CD4-positive, alpha-beta T cell treated with Interferon alpha-2 for 1 hour (primary cell): Measurements from ENCODE around the gene LSR.

ENCODE experiments used
- DNase-seq, 2 donors: peaks; one replicate each; pipeline ENCODE4 v3.0.0-alpha.2; 2020 to 2022

LSR gene

DNA sequence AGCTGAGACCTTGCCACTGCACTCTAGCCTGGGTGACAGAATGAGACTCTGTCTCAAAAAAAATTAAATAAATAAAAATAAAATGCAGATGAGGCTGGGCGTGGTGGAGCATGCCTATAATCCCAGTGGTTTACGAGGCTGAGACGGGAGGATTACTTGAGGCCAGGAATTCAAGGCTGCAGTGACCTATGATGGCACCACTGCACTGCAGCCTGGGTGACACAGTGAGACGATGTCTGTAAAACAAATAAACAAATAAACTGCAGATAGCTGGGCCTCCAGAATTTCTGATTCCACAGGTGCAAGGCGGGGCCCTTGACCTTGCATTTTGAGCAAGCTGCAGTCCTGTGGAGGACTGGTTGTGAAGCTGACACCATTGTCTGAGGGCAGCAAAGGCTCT is 40.1 kb downstream of the LSR start:
- no peak for DNase-seq

DNA sequence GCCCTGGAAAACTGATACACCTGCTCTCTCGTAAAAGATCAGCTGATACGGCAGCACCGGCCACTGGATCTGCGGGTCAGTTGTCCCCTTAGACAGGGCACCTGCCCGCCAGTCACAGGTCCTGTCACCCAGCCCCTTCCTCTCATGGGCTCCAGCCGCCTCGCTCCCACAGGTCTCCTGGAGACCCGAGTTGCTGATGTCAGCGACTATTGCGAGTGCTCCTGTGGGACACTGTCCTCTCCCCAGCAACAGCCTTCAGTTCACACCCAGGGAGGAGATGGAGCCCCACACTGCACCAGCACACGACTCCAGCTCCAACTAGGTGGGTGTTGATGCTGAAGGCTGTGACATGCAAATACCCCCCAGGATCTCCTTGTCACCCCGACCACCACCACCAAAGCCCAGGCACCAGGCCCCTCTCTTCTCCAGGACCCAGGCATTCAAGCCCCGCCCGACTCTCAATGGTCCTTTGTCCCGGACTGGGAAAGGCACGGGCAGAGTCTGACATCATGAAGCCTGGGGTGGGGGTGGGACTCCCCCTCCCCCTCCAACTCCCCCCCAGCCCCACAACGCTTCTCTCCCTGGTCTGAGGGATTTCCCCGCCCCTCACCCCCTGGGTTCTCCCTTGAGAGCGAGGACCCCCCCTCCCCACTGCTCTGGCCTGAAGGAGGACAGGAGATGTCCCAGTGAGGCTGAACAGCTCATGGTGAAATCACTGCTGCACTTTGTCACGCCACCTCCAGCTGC is 41.8 kb downstream of the LSR start:
- DNase-seq: no peak

- DNase-seq: no peak
These were observed 42.5 kb downstream of the LSR start for GRCh38 chr19:35291259-35291658.

DNA sequence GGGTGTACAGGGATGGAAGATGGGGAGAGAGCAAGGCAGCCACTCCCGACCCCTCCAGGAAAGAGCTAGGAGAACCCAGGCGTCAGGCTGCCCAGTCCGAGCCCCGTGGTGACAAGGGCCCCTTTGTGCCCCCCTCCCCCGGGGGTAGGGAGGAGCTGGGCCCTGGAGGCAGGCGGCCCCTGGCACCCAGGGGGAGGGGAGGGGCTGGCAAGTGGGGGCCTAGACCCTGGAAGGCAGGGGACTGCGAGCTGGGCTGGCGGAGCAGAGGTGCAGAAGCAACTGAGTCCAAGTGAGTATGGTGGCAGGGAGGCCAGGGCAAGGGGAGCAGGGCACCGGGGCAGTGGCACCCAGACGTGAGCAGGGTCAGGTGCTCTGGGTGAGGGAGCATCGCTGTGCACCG is 43.1 kb downstream of the LSR start, which contains the start of gene MAG:
TSS of gene MAG (plus strand) at position 246 of the 400 bp plus-strand sequence. CDS start 3,248 bp downstream, outside the sequence.
- DNase-seq: no peak

GRCh38 chr19:35292421-35293362 is 43.9 kb downstream of the LSR start:
- DNase-seq: no peak

DNA sequence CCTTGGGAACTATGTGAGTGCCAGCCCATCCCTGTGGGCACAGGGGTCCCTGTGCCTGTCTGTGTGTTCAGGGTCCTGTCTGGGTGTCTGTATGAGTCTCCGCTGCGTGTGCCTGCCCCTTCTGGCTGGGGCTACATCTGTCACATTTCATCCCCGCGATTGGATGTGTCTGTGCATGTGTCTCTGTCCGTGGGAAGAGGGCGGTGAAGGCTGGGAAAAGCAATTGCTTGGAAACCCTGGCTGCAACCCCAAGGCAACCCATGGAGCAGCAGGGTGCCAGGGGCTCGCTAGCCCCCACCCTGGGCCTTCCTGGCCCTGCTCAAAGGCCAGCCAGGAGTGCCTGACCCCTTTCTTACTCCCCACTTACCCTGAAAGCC is 44.5 kb downstream of the LSR start:
- no peak for DNase-seq

- DNase-seq: no peak
These were observed 45.0 kb downstream of the LSR start for GRCh38 chr19:35293808-35294207.

DNA sequence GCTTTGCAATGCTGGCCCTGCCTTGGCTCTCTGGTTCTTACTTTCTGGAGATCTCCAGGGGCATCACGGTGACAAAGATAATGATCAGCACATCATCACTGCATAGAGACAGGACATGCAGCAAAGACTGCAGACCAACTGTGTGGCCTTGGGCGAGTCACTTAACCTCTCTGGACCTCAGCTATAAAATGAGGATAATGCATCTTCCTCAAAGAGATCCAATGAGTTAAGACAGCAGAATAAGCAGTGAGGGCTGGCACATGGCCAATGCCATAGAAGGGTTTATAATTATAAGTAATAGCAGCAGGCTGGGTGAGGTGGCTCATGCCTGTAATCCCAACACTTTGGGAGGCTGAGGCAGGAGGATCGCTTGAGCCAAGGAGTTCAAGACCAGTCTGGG is 45.5 kb downstream of the LSR start:
- no peak for DNase-seq

GRCh38 chr19:35294859-35295791 is 46.3 kb downstream of the LSR start:
- no peak for DNase-seq

DNA sequence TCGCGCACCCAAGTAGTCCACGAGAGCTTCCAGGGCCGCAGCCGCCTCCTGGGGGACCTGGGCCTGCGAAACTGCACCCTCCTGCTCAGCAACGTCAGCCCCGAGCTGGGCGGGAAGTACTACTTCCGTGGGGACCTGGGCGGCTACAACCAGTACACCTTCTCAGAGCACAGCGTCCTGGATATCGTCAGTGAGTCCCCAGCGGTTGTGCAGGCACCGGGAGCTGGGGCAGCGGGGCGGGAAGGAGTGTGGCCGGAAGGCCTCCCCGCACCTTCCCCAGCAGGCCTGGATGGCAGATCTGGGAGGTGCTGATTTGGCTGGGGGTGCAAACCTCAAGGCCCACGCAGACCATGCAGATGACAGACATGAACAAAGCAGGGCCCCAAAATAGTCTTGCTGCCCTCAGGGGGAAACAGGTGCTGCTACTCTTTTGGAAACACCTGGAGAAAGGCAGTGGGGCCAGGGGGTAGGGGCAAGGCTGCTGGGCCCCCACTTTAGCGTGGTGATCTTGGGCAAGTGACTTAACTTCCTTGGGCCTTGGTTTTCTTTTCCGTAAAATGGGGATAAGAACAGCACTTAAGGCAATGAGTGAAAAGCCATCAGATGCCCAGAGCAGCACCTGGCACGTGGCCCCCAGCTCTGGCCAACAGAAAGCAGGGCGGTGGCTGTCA is 47.1 kb downstream of the LSR start:
- peak; percentile 30 to 43 for DNase-seq

GRCh38 chr19:35296644-35297514 is 48.1 kb downstream of the LSR start:
- no peak for DNase-seq

DNA sequence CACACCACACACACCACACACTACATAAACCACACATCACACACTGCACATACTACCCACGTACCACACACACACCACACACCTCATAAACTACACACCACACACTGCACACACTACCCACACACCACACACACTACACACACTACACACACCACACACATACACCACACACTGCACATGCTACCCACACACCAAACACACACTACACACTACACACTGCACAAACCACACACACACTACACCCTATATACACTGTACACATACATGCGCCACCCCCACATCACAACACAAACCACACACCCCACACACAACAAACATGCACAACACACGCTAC is 48.7 kb downstream of the LSR start:
- no peak for DNase-seq

DNA sequence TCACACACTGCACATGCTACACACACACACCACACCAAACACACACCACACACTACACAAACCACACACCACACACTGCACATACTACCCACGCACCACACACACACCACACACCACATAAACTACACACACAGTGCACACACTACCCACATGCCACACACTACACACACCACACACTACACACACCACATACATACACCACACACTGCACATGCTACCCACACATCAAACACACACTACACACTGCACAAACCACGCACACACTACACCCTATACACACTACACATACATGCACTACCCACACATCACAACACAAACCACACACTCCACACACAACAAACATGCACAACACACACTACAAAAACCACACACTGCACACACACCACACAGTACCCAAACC is 49.1 kb downstream of the LSR start:
- no peak for DNase-seq

DNA sequence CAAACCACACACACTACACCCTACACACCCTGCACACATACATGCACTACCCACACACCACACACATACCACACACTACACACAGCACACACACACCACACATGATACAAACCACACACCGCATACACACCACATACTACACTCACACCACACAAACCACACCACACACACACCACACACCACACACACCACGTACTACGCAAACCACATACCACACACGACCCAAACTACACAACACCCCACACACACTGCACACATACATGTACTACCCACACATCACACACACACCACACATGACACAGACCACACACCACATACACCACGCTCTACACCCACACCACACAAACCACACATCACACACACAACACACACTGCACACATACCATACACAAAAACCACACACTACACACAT is 49.8 kb downstream of the LSR start:
- no peak for DNase-seq

DNA sequence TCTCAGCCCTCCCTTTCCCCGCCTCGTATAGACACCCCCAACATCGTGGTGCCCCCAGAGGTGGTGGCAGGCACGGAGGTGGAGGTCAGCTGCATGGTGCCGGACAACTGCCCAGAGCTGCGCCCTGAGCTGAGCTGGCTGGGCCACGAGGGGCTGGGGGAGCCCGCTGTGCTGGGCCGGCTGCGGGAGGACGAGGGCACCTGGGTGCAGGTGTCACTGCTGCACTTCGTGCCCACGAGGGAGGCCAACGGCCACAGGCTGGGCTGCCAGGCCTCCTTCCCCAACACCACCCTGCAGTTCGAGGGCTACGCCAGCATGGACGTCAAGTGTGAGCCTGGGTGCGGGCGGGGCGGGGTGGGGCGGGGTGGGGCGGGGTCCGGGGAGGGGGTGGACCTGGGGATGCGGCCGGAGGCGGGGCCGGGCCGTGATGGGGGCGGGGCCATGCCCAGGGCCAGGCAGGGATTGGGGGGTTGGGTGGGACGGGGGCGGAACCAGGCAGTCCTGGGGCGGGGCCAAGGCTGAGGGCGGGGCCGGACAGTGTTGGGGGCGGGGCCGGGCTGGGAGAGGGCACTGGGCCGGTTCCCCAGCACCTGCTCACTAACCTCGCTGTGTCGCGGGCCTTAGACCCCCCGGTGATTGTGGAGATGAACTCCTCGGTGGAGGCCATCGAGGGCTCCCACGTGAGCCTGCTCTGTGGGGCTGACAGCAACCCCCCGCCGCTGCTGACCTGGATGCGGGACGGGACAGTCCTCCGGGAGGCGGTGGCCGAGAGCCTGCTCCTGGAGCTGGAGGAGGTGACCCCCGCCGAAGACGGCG is 50.9 kb downstream of the LSR start:
- no peak for DNase-seq

DNA sequence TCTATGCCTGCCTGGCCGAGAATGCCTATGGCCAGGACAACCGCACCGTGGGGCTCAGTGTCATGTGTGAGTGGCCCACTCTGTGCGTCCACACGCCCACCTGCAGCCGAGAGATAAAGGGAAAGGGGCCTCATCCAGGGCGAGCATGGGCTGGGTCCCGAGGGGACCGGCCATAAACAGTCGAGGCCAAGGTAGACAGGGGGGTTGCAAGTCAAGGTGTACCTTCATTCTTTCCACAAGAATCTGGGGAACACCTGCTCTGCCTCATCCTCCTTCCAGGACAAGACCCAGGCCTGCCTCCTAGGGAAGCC is 51.5 kb downstream of the LSR start:
- DNase-seq: no peak

DNA sequence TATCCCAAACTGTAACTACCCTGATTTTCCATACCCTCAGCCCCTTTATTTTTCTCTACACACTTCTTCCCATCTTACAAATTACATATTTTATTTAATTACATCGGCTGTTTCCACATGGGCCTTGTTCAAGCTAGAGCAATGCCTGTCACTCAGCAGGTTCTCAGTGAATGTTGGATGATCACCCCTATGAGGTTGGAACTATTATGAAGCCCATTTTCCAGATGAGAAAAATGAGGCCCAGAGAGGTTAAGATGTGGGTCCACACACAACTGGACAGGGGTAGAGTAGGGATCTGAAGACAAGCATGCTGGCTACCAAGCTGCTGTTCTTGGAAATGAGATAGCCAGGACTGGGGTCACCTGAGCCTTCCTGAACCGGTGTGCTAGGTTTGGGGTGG is 53.2 kb downstream of the LSR start:
- no peak for DNase-seq

- no peak for DNase-seq
These were observed 53.6 kb downstream of the LSR start for GRCh38 chr19:35302446-35302845.

DNA sequence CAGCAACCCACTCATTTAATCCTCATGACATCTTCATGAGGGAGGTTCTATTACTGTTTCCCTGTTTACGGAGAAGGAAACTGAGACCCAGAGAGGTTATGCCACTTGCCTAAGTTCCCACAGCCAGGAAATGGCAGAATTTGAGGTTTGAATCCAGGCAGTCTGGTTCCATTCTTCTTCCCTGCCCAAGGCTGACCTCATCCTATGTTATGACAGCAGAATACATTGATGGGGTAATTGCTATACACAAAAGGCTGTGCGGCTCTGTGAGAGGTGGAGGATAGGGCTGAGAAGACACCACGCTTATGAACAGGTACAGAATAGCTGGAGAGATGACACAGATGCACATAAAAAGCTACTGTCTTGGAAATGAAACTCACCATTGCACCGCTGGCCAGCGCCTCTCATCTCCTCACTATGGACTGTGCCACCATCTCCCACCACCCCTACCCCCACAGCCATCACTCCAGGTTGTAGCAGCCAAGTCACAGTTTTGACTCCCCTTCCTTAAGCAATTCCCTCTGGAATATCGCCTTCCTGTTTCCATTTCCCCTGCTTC is 54.6 kb downstream of the LSR start:
- no peak for DNase-seq

- no peak for DNase-seq
These were observed 55.2 kb downstream of the LSR start for GRCh38 chr19:35304036-35304435.
